Measurements from ENCODE around the gene HOXA3.

HOXA3 gene

GRCh38 chr7:27189295-27189996 is 37.1 kb upstream of the HOXA3 start:
- no peak for DNase-seq

- no peak for DNase-seq
These were observed 36.3 kb upstream of the HOXA3 start for GRCh38 chr7:27188386-27189294.

GRCh38 chr7:27187475-27188385 is 35.3 kb upstream of the HOXA3 start:
- DNase-seq, result no peak

- DNase-seq, result no peak
These were observed 34.5 kb upstream of the HOXA3 start for GRCh38 chr7:27186668-27187474.

GRCh38 chr7:27185854-27186667 is 33.7 kb upstream of the HOXA3 start:
- peak in 1 of 2 experiments; percentile 40 for DNase-seq

- peak in 1 of 2 experiments; percentile 75 for DNase-seq
These were observed 32.9 kb upstream of the HOXA3 start, which contains the start of gene HOXA11 for GRCh38 chr7:27185013-27185853. HOXA11 (minus strand) TSS chr7:27185232; CDS start chr7:27185144, 88 bp downstream.

- DNase-seq, result peak in 1 of 2 experiments; percentile 75
These were observed 32.1 kb upstream of the HOXA3 start for GRCh38 chr7:27184337-27185012.

- peak in 1 of 2 experiments; percentile 56 for DNase-seq
These were observed 31.4 kb upstream of the HOXA3 start for GRCh38 chr7:27183682-27184336.

GRCh38 chr7:27182861-27183681 is 30.7 kb upstream of the HOXA3 start:
- peak in 1 of 2 experiments; percentile 69 for DNase-seq

GRCh38 chr7:27182285-27182841 is 30.0 kb upstream of the HOXA3 start:
- peak in 1 of 2 experiments; percentile 53 for DNase-seq

GRCh38 chr7:27181795-27182275 is 29.5 kb upstream of the HOXA3 start:
- DNase-seq, result no peak

- DNase-seq, result peak in 1 of 2 experiments; percentile 37
These were observed 28.3 kb upstream of the HOXA3 start for GRCh38 chr7:27180431-27181420.

- peak; percentile 91 to 96 for DNase-seq
These were observed 27.4 kb upstream of the HOXA3 start for GRCh38 chr7:27179503-27180430.

- DNase-seq, result peak in 1 of 2 experiments; percentile 50
These were observed 26.6 kb upstream of the HOXA3 start for GRCh38 chr7:27179030-27179429.

- peak in 1 of 2 experiments; percentile 73 for DNase-seq
These were observed 26.0 kb upstream of the HOXA3 start for GRCh38 chr7:27178366-27178765.
